SK-N-DZ (cell line): ENCODE results near the gene ACP3. TPM values are rescaled to one million over a fixed set of nuclear protein-coding genes. Genes with fewer than 3 reads are reported as not detected.
A peak's percentile ranks its signal among the peaks of the same experiment; 100 is the strongest.
"Not testable (repeated sequence)": the region's sequence is repeated elsewhere in the genome, so short reads cannot be mapped to it uniquely, and the experiment has no call there.

Experiments used
- DNase-seq: peaks from one replicate; pipeline ENCODE4 v3.0.0-alpha.2; 2015; ENCODE audit warnings: low spot score
- polyA plus RNA-seq, 2 experiments: library from polyadenylated mRNA; depleted of rRNA; stranded (reverse); fragments of >200 nt; gene quantifications; 2 replicates each; pipeline ENCODE4 v1.2.3, GENCODE V29; 2014

ACP3 gene, protein sequence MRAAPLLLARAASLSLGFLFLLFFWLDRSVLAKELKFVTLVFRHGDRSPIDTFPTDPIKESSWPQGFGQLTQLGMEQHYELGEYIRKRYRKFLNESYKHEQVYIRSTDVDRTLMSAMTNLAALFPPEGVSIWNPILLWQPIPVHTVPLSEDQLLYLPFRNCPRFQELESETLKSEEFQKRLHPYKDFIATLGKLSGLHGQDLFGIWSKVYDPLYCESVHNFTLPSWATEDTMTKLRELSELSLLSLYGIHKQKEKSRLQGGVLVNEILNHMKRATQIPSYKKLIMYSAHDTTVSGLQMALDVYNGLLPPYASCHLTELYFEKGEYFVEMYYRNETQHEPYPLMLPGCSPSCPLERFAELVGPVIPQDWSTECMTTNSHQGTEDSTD
- polyA plus RNA-seq (2014; cell fraction: cytosol; rRNA removed): 0.38 and 0.78 TPM in 2 replicates
- 0.15 and 0.18 TPM in 2 replicates for polyA plus RNA-seq (2014; cell fraction: nucleus; rRNA removed)

GRCh38 chr3:132317229-132317948, at the start of gene ACP3:
Gene ACP3, plus strand, starts transcription at chr3:132317407. Its CDS starts 50 bp downstream, at chr3:132317457.
- peak; percentile 30 for DNase-seq

- no peak for DNase-seq
Measured at GRCh38 chr3:132268956-132269355, 48.3 kb upstream of the ACP3 start.

GRCh38 chr3:132273036-132273435, 44.2 kb upstream of the ACP3 start:
- no peak for DNase-seq

DNA sequence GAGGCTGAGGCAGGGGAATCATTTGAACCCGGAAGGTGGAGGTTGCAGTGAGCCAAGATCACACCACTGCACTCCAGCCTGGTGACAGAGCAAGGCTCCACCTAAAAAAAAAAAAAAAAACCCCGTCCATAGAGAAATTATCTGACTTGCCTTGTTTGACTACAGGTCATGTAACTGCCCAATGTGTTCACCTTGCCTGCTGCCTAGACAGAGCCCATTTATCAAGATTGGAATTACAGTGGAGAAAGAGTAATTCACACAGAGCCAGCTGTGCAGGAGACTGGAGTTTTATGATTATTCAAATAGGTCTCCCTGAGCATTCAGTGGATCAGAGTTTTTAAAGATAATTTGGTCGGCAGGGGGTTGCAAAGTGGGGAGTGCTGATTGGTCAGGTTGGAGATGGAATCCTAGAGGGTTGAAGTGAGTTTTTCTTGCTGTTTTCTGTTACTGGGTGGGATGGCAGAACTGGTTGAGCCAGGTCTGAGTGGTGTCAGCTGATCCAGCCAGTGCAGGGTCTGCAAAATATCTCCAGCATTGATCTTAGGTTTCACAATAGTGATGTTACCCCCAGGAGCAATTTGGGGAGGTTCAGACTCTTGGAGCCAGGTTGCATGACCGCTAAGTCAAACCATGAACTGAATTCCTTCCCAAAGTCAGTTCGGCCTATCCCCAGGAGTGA, 40.8 kb upstream of the ACP3 start:
- no peak for DNase-seq

- DNase-seq: no peak
Measured at GRCh38 chr3:132279030-132279429, 38.2 kb upstream of the ACP3 start.

GRCh38 chr3:132283440-132283839, 33.8 kb upstream of the ACP3 start:
- DNase-seq: no peak

DNA sequence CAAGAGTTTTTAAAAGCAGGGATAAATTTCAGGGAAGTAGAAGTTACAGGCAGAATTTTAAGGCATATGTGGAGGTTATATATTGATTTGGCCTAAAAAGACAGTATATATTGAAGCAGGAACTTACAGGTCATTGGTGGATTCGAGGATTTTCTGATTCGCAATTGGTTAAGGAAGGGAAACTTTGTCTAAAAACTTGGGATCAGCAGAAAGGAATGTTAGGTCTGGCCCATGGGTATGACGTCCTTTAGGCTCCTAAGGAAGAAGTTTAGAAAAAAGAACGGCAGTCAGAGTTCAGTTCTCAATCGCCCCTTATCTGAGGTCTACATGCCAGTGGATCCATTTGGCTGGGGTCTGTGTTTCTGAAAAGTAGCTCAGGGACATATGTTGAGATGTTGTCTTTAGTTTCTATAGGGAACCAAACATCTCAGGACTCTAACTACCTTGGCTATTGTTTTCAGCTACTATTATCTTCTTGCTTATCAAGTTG, 33.2 kb upstream of the ACP3 start:
- DNase-seq: no peak

DNA sequence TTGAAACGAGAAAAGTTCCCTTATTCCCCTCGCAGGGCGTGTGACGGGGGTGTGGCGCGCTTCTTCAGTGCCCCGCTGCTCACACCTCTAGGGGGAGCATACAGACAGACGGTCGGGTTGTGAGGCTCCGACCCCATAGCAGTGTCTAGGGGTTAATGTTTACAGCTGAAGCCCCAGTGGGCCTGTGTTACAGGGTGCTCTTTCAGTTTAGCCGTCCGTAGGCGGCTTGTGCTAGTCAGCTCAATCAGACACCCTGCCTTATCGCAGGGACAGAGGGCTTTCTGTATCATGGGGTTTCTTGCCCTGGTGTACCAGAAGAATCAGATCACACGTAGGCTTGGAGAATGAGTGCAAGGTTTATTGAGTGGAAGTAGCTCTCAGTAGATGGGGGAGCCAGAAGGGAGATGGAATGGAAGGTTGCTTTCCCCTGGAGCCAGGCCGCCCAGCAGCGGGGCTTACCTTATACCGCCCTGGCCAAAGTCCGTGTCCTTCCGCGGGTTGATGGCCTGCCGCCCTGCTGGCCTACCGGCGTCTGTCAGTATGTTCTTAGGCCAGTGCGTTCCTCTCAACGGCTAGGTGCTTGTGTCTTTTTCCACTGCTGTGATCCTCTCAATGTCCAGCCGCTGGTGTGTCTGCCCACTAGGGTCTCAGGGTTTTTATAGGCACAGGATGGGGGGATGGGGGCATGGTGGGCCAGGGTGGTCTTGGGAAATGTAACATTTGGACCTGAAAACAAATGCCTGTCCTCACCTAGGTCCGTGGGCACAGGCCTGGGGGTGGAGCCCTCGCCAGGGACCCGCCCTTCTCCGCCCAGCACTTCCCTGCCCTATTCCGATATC, 32.2 kb upstream of the ACP3 start:
- DNase-seq: no peak

DNA sequence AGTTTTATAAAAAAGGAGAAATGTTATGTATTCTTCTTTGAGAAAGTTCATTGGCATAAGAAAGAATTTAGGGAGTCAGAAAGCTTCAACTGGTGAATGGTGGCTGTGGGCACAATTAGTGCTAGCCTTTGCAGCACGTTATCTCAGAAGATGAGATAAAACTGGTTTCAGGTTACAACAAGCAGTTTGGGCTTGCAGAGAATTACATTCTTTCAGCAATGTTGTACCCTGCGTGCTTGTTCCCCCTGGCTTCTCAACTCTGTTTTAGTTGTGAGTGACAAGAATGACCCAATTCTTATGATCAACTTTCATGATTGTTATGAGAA, 31.6 kb upstream of the ACP3 start:
- DNase-seq: peak; percentile 30

DNA sequence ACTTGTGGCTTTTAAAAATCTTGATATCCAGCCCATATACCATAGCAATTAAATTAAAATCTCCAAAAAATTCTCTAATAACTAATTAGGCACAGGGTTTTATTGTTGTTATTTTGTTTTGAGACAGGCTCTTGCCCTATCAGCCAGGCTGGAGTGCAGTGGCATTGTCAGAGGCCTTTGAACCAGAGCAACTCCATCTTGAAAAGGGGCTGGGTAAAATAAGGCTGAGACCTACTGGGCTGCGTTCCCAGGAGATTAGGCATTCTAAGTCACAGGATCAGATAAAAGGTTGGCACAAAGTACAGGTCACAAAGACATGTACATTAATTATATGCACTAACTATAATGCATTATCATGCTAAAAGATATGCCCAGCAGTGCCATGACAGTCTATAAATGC, 31.2 kb upstream of the ACP3 start:
- no peak for DNase-seq

DNA sequence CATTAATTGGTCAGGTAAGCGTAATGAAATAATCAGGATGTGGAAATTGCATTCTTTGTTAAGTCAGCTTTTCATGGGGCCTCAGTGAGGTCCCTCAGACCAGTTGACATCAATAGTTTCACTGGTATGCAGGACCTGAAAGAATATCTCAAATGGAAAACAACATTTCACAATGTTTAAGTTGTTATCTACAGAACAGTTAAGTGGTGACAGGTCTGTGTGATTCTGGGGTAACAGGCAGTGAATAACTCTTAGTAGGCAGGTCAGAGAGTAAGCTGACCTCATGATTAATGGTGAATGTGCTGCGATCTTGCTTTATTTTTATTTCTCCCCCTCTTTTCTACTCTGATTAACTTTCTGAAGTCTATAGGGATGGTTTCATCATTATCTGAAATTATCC, 28.9 kb upstream of the ACP3 start:
- DNase-seq: no peak

GRCh38 chr3:132289316-132289715, 27.9 kb upstream of the ACP3 start:
- no peak for DNase-seq

- no peak for DNase-seq
Measured at GRCh38 chr3:132290833-132291232, 26.4 kb upstream of the ACP3 start.

GRCh38 chr3:132292042-132292441, 25.2 kb upstream of the ACP3 start:
- no peak for DNase-seq

- no peak for DNase-seq
Measured at GRCh38 chr3:132293251-132293650, 24.0 kb upstream of the ACP3 start.

DNA sequence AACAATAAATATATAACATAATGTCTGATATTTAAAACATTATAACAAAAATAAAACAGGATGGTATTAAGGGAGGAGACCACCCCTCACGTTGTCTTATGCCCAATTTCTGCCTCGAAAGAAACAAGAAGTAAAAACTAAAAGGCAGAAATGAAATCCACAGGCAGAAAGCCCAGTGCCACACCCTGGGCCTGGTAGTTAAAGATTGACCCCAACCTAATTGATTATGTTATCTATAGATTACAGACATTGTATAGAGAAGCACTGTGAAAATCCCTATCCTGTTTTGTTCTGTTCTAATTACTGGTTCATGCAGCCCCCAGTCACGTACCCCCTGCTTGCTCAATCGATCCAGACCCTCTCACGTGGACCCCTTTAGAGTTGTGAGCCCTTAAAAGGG, 22.3 kb upstream of the ACP3 start:
- no peak for DNase-seq

DNA sequence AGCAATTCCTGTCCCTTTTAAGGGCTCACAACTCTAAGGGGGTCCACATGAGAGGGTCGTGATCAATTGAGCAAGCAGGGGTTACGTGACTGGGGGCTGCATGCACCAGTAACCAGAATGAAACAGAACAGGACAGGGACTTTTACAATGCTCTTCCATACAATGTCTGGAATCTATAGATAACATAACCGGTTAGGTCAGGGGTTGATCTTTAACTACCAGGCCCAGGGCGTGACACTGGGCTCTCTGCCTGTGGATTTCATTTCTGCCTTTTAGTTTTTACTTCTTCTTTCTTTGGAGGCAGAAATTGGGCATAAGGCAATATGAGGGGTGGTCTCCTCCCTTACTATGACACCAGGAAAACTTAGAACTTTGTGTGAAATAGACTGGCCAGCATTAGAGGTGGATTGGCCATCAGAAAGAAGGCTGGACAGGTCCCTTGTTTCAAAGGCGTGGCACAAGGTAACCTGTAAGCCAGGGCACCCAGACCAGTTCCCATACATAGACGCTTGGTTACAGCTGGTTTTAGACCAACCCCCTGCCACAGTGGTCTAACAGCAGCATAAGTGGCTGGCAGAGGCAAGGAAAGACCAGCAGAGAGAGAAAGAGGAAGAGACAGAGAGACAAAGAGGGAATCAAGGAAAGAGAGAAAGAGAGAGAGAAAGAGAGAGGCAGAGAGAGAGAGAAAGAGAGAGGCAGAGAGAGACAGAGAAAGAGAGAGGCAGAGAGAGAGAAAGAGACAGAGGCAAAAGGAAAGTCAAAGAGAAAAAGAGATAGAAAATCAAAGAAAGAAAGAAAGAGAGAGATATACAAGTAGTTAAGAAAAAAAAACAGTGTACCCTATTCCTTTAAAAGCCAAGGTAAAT, 13.6 kb upstream of the ACP3 start:
- not testable (repeated sequence) for DNase-seq

GRCh38 chr3:132304351-132304750, 12.9 kb upstream of the ACP3 start:
- DNase-seq: not testable (repeated sequence)

- DNase-seq: peak; percentile 32
Measured at GRCh38 chr3:132310057-132310456, 7.2 kb upstream of the ACP3 start.

- DNase-seq: no peak
Measured at GRCh38 chr3:132311316-132311715, 5.9 kb upstream of the ACP3 start.
